ENCODE results near the gene SLC44A1.

The SLC44A1 gene

GRCh38 chr9:105361873-105362272 lies 117.4 kb downstream of the SLC44A1 start:
- WGBS, result 87% methylated on average over 2 of the region's 9 CpGs
- peak overlapping the region in 1 of 2 experiments; percentile 89 for H3K23ac ChIP-seq (ENCODE audit: low read length in 2 of 2)
- H2BK120ac ChIP-seq (ENCODE audit: low read depth, low read length), result no peak overlapping the region
- no peak overlapping the region for H3K27ac ChIP-seq (ENCODE audit: low read length, poor library complexity, severe bottlenecking)
- H3K36me3 ChIP-seq (ENCODE audit: control insufficient read depth in 1 of 2, insufficient read depth in 2 of 2, low read depth in 1 of 2, low read length in 2 of 2), result peaks cover 4 to 91% of the 10 kb centered on the region in 2 experiments
- no peak overlapping the region for H2BK5ac ChIP-seq (ENCODE audit: low read depth, low read length, poor library complexity, severe bottlenecking)
- H3K9ac ChIP-seq (ENCODE audit: low read length), result no peak overlapping the region
- H3K9me3 ChIP-seq (ENCODE audit: control insufficient read depth, low read length), result no peaks in the 10 kb centered on the region
- H2AK5ac ChIP-seq (ENCODE audit: low read length, severe bottlenecking), result no peak overlapping the region
- H4K8ac ChIP-seq (ENCODE audit: low read length), result no peak overlapping the region
- no peak overlapping the region for H4K91ac ChIP-seq (ENCODE audit: low read length)
- no peak overlapping the region for H2AFZ ChIP-seq (ENCODE audit: low read depth, low read length)
- no peak overlapping the region for H3K4ac ChIP-seq (ENCODE audit: low read depth in 1 of 2, low read length in 2 of 2)
- H3K4me3 ChIP-seq (ENCODE audit: insufficient read depth in 1 of 2, low read depth in 1 of 2, low read length in 2 of 2), result no peak overlapping the region
- no peak overlapping the region for H2BK12ac ChIP-seq (ENCODE audit: low read length in 2 of 2)
- H3K27me3 ChIP-seq (ENCODE audit: control insufficient read depth in 1 of 2, insufficient read depth in 1 of 2, low read length in 2 of 2), result no peaks in the 10 kb centered on the region
- H3K4me2 ChIP-seq (ENCODE audit: low read length, poor library complexity, severe bottlenecking), result no peak overlapping the region
- H2BK15ac ChIP-seq (ENCODE audit: low read depth, poor library complexity, severe bottlenecking), result no peak overlapping the region
- H3K14ac ChIP-seq (ENCODE audit: low read length in 2 of 2), result no peak overlapping the region
- DNase-seq, result no peak
- H3K18ac ChIP-seq (ENCODE audit: low read depth in 1 of 2, low read length in 2 of 2), result no peak overlapping the region
- H3K79me1 ChIP-seq (replicated peaks; ENCODE audit: low read length, poor library complexity, severe bottlenecking), result no peaks in the 10 kb centered on the region
- H3K4me1 ChIP-seq (ENCODE audit: control insufficient read depth, insufficient read depth, low read depth, low read length), result peaks cover 2% of the 10 kb centered on the region

- Histone ChIP-seq H3K14ac (ENCODE audit: low read length in 2 of 2) (no peak overlapping the region), H3K27ac (ENCODE audit: low read length, poor library complexity, severe bottlenecking) (no peak overlapping the region), H4K8ac (ENCODE audit: low read length) (no peak overlapping the region), H3K36me3 (ENCODE audit: control insufficient read depth in 1 of 2, insufficient read depth in 2 of 2, low read depth in 1 of 2, low read length in 2 of 2) (peaks cover 4 to 92% of the 10 kb centered on the region in 2 experiments), H2AK5ac (ENCODE audit: low read length, severe bottlenecking) (no peak overlapping the region), H3K27me3 (ENCODE audit: control insufficient read depth in 1 of 2, insufficient read depth in 1 of 2, low read length in 2 of 2) (no peaks in the 10 kb centered on the region), H2BK12ac (ENCODE audit: low read length in 2 of 2) (no peak overlapping the region), H3K23ac (ENCODE audit: low read length in 2 of 2) (no peak overlapping the region), H3K4me3 (ENCODE audit: insufficient read depth in 1 of 2, low read depth in 1 of 2, low read length in 2 of 2) (no peak overlapping the region), H2BK120ac (ENCODE audit: low read depth, low read length) (no peak overlapping the region), H3K79me1 (replicated peaks; ENCODE audit: low read length, poor library complexity, severe bottlenecking) (no peaks in the 10 kb centered on the region), H3K9ac (ENCODE audit: low read length) (no peak overlapping the region), H3K4me2 (ENCODE audit: low read length, poor library complexity, severe bottlenecking) (no peak overlapping the region), H3K4ac (ENCODE audit: low read depth in 1 of 2, low read length in 2 of 2) (no peak overlapping the region), H3K9me3 (ENCODE audit: control insufficient read depth, low read length) (no peaks in the 10 kb centered on the region), H3K18ac (ENCODE audit: low read depth in 1 of 2, low read length in 2 of 2) (no peak overlapping the region), H2AFZ (ENCODE audit: low read depth, low read length) (no peak overlapping the region), H2BK15ac (ENCODE audit: low read depth, poor library complexity, severe bottlenecking) (no peak overlapping the region), H4K91ac (ENCODE audit: low read length) (no peak overlapping the region), H2BK5ac (ENCODE audit: low read depth, low read length, poor library complexity, severe bottlenecking) (no peak overlapping the region), H3K4me1 (ENCODE audit: control insufficient read depth, insufficient read depth, low read depth, low read length) (peaks cover 2% of the 10 kb centered on the region)
- DNase-seq, result no peak
- WGBS, result 88% methylated on average over 4 of the region's 4 CpGs
These were observed 118.0 kb downstream of the SLC44A1 start for GRCh38 chr9:105362470-105362869.

- H3K23ac ChIP-seq (ENCODE audit: low read length in 2 of 2), result no peak overlapping the region
- no peaks in the 10 kb centered on the region for H3K9me3 ChIP-seq (ENCODE audit: control insufficient read depth, low read length)
- no peak overlapping the region for H2AFZ ChIP-seq (ENCODE audit: low read depth, low read length)
- H3K27me3 ChIP-seq (ENCODE audit: control insufficient read depth in 1 of 2, insufficient read depth in 1 of 2, low read length in 2 of 2), result no peaks in the 10 kb centered on the region
- no peak overlapping the region for H2AK5ac ChIP-seq (ENCODE audit: low read length, severe bottlenecking)
- H3K79me1 ChIP-seq (replicated peaks; ENCODE audit: low read length, poor library complexity, severe bottlenecking), result no peaks in the 10 kb centered on the region
- no peak overlapping the region for H2BK12ac ChIP-seq (ENCODE audit: low read length in 2 of 2)
- H2BK15ac ChIP-seq (ENCODE audit: low read depth, poor library complexity, severe bottlenecking), result no peak overlapping the region
- WGBS, result 100% methylated on average over 1 of the region's 2 CpGs
- H2BK5ac ChIP-seq (ENCODE audit: low read depth, low read length, poor library complexity, severe bottlenecking), result no peak overlapping the region
- no peak overlapping the region for H4K91ac ChIP-seq (ENCODE audit: low read length)
- no peak for DNase-seq
- H4K8ac ChIP-seq (ENCODE audit: low read length), result no peak overlapping the region
- H3K4me2 ChIP-seq (ENCODE audit: low read length, poor library complexity, severe bottlenecking), result no peak overlapping the region
- H2BK120ac ChIP-seq (ENCODE audit: low read depth, low read length), result no peak overlapping the region
- H3K18ac ChIP-seq (ENCODE audit: low read depth in 1 of 2, low read length in 2 of 2), result no peak overlapping the region
- no peak overlapping the region for H3K4me3 ChIP-seq (ENCODE audit: insufficient read depth in 1 of 2, low read depth in 1 of 2, low read length in 2 of 2)
- H3K9ac ChIP-seq (ENCODE audit: low read length), result no peak overlapping the region
- peaks cover 2% of the 10 kb centered on the region for H3K4me1 ChIP-seq (ENCODE audit: control insufficient read depth, insufficient read depth, low read depth, low read length)
- peaks cover 4 to 92% of the 10 kb centered on the region in 2 experiments for H3K36me3 ChIP-seq (ENCODE audit: control insufficient read depth in 1 of 2, insufficient read depth in 2 of 2, low read depth in 1 of 2, low read length in 2 of 2)
- no peak overlapping the region for H3K27ac ChIP-seq (ENCODE audit: low read length, poor library complexity, severe bottlenecking)
- H3K4ac ChIP-seq (ENCODE audit: low read depth in 1 of 2, low read length in 2 of 2), result no peak overlapping the region
- H3K14ac ChIP-seq (ENCODE audit: low read length in 2 of 2), result no peak overlapping the region
These were observed 119.4 kb downstream of the SLC44A1 start for GRCh38 chr9:105363837-105364236.

- H3K23ac ChIP-seq (ENCODE audit: low read length in 2 of 2), result no peak overlapping the region
- no peak overlapping the region for H3K4me2 ChIP-seq (ENCODE audit: low read length, poor library complexity, severe bottlenecking)
- H3K36me3 ChIP-seq (ENCODE audit: control insufficient read depth in 1 of 2, insufficient read depth in 2 of 2, low read depth in 1 of 2, low read length in 2 of 2), result peaks cover 0 to 90% of the 10 kb centered on the region in 2 experiments
- no peak overlapping the region for H4K91ac ChIP-seq (ENCODE audit: low read length)
- H2BK5ac ChIP-seq (ENCODE audit: low read depth, low read length, poor library complexity, severe bottlenecking), result no peak overlapping the region
- DNase-seq, result no peak
- H3K27ac ChIP-seq (ENCODE audit: low read length, poor library complexity, severe bottlenecking), result no peak overlapping the region
- no peaks in the 10 kb centered on the region for H3K79me1 ChIP-seq (replicated peaks; ENCODE audit: low read length, poor library complexity, severe bottlenecking)
- no peak overlapping the region for H2BK120ac ChIP-seq (ENCODE audit: low read depth, low read length)
- no peak overlapping the region for H2AK5ac ChIP-seq (ENCODE audit: low read length, severe bottlenecking)
- H3K27me3 ChIP-seq (ENCODE audit: control insufficient read depth in 1 of 2, insufficient read depth in 1 of 2, low read length in 2 of 2), result no peaks in the 10 kb centered on the region
- no peaks in the 10 kb centered on the region for H3K9me3 ChIP-seq (ENCODE audit: control insufficient read depth, low read length)
- H3K4ac ChIP-seq (ENCODE audit: low read depth in 1 of 2, low read length in 2 of 2), result no peak overlapping the region
- H3K4me1 ChIP-seq (ENCODE audit: control insufficient read depth, insufficient read depth, low read depth, low read length), result no peaks in the 10 kb centered on the region
- H2BK12ac ChIP-seq (ENCODE audit: low read length in 2 of 2), result no peak overlapping the region
- no peak overlapping the region for H2BK15ac ChIP-seq (ENCODE audit: low read depth, poor library complexity, severe bottlenecking)
- no peak overlapping the region for H3K9ac ChIP-seq (ENCODE audit: low read length)
- H3K18ac ChIP-seq (ENCODE audit: low read depth in 1 of 2, low read length in 2 of 2), result no peak overlapping the region
- H2AFZ ChIP-seq (ENCODE audit: low read depth, low read length), result no peak overlapping the region
- WGBS, result 95% methylated on average over 3 of the region's 3 CpGs
- H3K4me3 ChIP-seq (ENCODE audit: insufficient read depth in 1 of 2, low read depth in 1 of 2, low read length in 2 of 2), result no peak overlapping the region
- H4K8ac ChIP-seq (ENCODE audit: low read length), result no peak overlapping the region
- no peak overlapping the region for H3K14ac ChIP-seq (ENCODE audit: low read length in 2 of 2)
These were observed 125.5 kb downstream of the SLC44A1 start for GRCh38 chr9:105369911-105370310.

Data from mesenchymal stem cell (in vitro differentiated cells and primary cell).